GM19467 (cell line): ENCODE results near the gene ZNF415.
"Not testable (repeated sequence)": the region's sequence is repeated elsewhere in the genome, so short reads cannot be mapped to it uniquely, and the experiment has no call there.

Source experiments
- ATAC-seq: cut with Tn5 transposase; IDR thresholded peaks from one replicate; pipeline ENCODE4 v1.9.1; 2021; ENCODE audit warnings: mild to moderate bottlenecking, moderate library complexity; ENCODE audit not compliant: unreplicated experiment

ZNF415 gene

DNA sequence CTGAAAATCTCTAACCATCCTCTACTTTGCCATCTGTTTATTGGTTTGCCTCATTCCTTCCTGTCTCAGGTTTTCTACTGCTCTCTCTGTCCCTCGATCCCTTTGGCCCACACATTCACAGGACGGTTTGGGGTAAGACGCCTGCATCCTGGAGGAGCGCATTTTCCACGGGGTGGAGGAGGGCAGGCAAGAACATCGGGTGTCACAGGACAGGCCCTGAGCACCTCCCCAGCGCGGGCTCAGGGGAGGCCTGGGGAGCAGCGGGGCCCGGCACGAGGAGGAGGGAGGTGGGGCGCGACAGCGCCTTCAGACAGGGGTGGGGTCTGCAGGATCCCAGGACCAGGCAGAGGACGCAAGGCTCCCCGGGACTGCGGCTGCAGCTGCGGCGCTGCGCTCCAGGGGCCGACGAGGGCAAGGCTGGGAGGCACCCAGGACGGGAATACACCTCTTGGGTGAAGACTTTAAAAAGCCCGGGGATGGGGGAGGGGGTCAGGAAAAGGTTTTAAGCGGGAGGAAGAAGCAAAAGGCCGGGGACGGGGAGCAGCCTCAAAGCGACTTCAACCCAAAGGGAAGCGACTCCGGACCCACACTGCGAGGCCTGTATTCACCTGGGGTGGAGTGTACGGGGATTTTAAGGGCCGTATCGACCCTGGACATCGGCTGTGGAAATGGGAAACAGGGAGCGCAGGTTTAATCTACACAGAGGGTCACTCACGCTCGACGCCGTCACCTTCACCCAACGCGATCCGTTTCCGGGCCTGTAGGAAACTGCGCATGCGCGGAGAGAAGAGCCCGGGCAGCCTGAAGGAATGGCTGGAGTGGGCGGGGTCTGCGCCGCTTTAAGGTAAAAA lies at the start of gene ZNF415:
ZNF415 (minus strand) TSS at position 770 of the 851 bp plus-strand sequence. CDS start 10,234 bp downstream, outside the sequence.
- ATAC-seq, result no peak

- ATAC-seq, result no peak
These were observed 49.5 kb upstream of the ZNF415 start for GRCh38 chr19:53182202-53182601.

DNA sequence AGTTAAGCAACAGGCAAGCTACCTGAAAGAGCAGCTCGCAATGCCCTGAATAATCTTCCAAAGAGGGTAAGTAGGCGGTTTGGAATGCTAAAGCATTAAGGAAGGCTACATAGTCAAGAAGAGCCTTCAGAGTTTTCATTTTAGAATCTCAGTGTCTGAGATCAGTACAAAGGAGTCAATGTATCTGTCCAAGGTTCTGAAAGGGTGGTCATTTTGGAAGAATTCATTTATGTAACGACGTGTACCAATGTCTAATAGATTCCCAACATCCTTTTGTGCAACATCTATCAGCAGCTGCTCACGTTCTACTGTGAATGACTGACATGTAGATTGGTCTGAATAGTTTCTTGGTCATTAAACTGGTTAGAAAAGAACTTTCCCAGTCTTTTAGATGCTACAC lies 45.3 kb upstream of the ZNF415 start:
- ATAC-seq, result no peak

DNA sequence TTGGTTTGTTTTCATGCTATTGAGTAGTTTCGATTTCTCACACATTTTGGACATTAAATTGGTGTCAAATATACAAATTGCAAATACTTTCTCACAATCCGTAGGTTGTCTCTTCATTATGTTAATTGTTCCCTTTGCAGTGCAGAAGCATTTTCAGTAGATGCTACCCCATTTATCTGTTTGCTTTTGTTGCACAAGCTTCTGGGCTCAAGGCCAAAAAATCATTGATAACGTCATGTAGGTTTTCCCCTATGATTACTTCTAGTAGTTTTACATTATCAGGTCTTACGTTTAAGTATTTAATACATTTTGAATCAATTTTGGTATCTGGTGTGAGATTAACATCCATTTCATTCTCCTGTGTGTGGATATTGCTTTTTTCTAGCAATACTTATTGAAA lies 40.2 kb upstream of the ZNF415 start:
- no peak for ATAC-seq

- ATAC-seq, result no peak
These were observed 33.0 kb upstream of the ZNF415 start for GRCh38 chr19:53165691-53166091.

GRCh38 chr19:53161123-53161522 lies 28.4 kb upstream of the ZNF415 start:
- no peak for ATAC-seq

GRCh38 chr19:53160350-53160749 lies 27.6 kb upstream of the ZNF415 start:
- ATAC-seq, result no peak

- ATAC-seq, result no peak
These were observed 25.5 kb upstream of the ZNF415 start for GRCh38 chr19:53158119-53158656.

GRCh38 chr19:53157626-53158025 lies 24.9 kb upstream of the ZNF415 start:
- no peak for ATAC-seq

DNA sequence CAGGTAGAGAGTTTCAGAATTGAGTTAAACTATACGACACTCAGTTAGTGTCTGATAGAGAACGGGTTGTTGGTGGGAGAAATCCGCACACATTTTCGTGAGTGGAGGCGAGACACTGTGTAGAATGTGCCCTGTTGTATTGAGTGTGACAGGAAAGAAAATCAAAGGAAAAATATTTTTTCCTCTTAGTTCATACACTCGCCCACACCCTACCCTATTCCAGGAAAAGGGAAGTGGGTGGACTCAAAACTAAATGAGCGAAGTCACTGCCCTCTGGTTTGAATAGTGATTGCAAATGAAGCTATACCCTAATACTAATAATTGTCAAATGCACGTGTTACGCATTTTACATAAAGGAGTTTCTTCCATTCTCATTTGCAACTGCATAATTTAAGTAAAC lies 24.1 kb upstream of the ZNF415 start:
- ATAC-seq, result no peak

DNA sequence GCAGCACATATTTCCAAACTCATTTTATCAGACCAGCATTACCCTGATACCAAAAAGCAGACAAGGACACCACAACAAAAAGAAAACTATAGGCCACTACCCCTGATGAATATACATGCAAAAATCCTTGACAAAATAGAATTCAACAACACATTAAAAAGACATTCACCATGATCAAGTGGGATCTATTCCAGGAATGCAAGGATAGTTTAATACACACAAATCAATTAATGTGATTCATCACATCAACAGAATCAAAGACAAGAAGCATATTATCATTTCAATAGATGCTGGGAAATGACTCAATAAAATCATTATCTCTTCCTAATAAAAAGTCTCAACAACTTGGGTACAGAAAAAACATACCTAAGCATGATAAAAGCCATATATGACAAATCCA lies 14.9 kb upstream of the ZNF415 start:
- ATAC-seq, result no peak

DNA sequence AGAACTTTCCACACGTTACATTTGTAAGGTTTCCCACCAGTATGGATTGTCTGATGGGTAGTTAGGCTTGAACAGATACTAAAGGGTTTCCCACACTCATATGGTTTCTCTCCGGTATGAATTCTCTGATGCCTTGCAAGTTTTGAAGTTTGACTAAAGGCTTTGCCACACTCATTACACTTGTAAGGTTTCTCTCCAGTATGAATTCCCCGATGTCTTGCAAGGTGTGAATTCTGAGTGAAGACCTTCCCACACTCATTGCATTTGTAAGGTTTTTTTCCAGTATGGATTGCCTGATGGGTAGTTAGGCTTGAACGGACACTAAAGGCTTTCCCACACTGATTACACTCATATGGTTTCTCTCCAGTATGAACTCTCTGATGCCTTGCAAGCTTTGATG lies 7.6 kb upstream of the ZNF415 start:
- no peak for ATAC-seq

DNA sequence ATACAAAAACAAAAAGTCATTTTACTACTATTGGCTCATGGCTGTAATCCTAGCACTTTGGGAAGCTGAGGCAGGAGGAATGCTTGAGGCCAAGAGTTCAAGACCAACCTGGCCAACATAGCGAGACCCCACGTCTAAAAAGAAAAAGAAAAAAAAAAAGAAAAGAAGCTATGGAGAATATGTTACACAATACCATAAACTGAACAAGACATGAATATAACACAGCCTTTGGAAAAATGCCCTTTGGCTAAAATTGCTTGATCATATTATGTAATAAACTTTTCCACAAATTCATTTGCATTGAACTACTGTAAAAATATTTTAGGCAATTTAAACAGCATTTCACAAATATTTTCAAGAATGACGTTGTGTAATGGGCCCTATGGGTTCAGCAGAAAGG lies 3.7 kb upstream of the ZNF415 start:
- no peak for ATAC-seq

- no peak for ATAC-seq
These were observed 983 bp downstream of the ZNF415 start for GRCh38 chr19:53131727-53132126.

DNA sequence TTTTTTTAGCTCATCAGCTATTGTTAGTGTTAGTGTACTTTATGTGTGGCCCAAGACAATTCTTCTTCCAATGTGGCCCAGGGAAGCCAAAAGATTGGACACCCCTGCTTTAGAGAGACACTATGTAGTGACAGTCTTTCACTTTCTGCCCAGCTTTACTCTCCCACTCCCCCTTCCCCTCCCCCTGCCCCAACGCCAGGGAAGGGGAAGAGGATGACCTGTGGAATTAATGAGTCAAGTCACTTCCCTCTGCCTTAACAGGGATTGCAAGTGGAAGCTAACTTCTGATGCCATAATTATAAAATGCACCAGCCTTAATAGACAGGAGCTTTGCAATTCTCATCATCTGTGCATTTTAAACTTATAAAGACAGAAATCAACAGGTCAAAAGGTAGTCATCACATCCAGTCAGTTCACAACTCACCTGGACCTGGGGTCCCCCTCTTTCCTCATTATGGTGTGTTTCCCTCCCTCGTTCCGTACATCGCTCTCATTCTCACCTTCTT lies 1.6 kb downstream of the ZNF415 start:
- ATAC-seq, result no peak

DNA sequence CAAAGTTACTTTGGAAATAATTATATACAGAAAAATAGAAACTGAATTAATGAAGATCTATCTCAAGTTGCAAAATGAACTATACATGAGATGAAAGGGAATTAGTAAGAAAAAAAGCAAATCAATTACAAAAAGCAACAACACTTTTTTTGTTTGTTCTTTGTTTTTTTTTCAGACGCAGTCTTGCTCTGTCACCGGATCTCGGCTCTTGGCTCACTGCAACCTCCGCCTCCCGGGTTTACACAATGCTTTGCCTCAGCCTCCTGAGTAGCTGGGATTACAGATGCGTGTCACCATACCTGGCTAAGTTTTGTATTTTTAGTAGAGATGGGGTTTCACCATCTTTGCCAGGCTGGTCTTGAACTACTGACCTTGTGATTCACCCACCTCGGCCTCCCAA lies 2.2 kb downstream of the ZNF415 start:
- no peak for ATAC-seq

DNA sequence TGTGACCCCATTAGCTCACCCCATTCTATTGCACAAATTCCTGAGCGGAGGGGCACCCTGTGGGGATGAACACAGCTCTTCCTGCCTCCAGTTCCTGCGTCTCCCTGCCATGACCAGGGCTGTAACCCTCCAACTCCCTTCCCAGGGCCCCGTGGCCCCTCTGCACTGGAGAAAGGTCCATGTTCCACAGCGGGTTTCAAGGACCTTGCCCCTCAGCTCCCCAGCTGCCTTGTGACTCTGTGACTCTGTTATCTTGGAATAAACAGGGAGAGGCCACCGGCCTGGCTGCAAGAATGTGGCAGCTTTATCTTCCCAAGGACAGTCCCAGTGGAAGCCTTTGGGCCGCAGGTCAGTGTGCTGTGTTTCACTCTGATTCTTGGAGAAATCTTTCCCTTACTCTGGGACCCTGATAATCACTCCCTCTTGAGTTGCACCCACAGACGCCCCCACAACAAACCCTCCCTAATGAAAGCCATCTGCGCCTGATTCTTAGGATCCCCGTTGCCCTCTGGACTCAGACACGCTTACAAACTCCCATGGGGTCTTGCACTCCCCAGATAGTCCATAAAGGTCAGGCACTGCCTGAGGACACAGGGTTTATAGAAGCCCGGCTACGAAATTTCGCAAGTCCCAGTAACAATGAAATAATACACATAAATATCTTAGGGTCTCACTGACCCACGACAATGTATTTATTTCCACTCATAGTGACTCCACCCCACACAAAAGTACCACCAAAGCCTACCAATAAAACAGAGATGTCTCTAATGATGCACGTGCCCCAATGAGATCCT lies 5.8 kb downstream of the ZNF415 start:
- ATAC-seq, result not testable (repeated sequence)

DNA sequence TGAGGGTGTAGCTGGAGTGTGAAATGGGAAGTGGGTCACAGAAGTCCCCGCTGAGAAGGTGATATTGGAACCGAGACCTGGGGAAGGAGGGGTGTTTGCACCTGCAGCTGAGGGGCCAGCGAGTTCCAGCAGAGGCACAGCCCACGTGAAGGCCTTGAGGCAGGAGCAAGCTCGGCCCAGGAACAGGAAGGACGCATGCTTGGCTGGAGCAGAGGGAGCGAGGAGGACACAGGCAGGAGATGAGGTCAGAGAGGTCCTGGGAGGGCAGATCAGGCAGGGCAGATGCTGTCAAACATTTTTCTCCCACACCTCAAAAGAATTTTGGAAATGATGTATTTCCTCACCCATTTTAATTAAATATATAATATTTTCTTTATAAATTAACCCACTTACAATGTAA lies 9.3 kb downstream of the ZNF415 start:
- no peak for ATAC-seq

GRCh38 chr19:53112286-53112685 lies 20.4 kb downstream of the ZNF415 start:
- no peak for ATAC-seq

GRCh38 chr19:53109527-53109926 lies 23.2 kb downstream of the ZNF415 start:
- no peak for ATAC-seq
